G401.6 (cell line): ENCODE measurements around the gene CAMTA1.

Source experiments
- FAIRE-seq: peaks from 2 replicates; lab custom pipeline; 2012; peaks lifted over from hg19 to GRCh38; lab: Jason Lieb, UNC

The CAMTA1 gene

GRCh38 chr1:7560601-7561181 lies 775.4 kb downstream of the CAMTA1 start:
- FAIRE-seq: no peak

GRCh38 chr1:7561331-7561921 lies 776.2 kb downstream of the CAMTA1 start:
- FAIRE-seq: no peak

GRCh38 chr1:7561936-7562728 lies 776.9 kb downstream of the CAMTA1 start:
- FAIRE-seq: no peak

GRCh38 chr1:7562729-7563605 lies 777.7 kb downstream of the CAMTA1 start:
- no peak for FAIRE-seq

GRCh38 chr1:7564137-7564536 lies 778.9 kb downstream of the CAMTA1 start:
- no peak for FAIRE-seq

GRCh38 chr1:7565099-7565750 lies 780.0 kb downstream of the CAMTA1 start:
- no peak for FAIRE-seq

GRCh38 chr1:7566417-7567375 lies 781.4 kb downstream of the CAMTA1 start:
- no peak for FAIRE-seq

- no peak for FAIRE-seq
Observed at GRCh38 chr1:7567376-7567775, 782.1 kb downstream of the CAMTA1 start.

- no peak for FAIRE-seq
Observed at GRCh38 chr1:7568053-7568452, 782.8 kb downstream of the CAMTA1 start.

GRCh38 chr1:7568901-7569524 lies 783.8 kb downstream of the CAMTA1 start:
- FAIRE-seq: no peak

GRCh38 chr1:7570311-7570710 lies 785.1 kb downstream of the CAMTA1 start:
- FAIRE-seq: no peak

- no peak for FAIRE-seq
Observed at GRCh38 chr1:7572654-7573152, 787.4 kb downstream of the CAMTA1 start.

GRCh38 chr1:7573481-7573880 lies 788.2 kb downstream of the CAMTA1 start:
- FAIRE-seq: no peak

GRCh38 chr1:7574121-7575040 lies 789.1 kb downstream of the CAMTA1 start:
- no peak for FAIRE-seq

- no peak for FAIRE-seq
Observed at GRCh38 chr1:7575041-7575400, 789.8 kb downstream of the CAMTA1 start.

- FAIRE-seq: no peak
Observed at GRCh38 chr1:7576946-7577657, 791.8 kb downstream of the CAMTA1 start.

GRCh38 chr1:7578206-7578605 lies 793.0 kb downstream of the CAMTA1 start:
- FAIRE-seq: no peak

GRCh38 chr1:7579016-7579415 lies 793.8 kb downstream of the CAMTA1 start:
- FAIRE-seq: no peak
